Fibroblast of mammary gland (primary cell): Measurements from ENCODE around the gene SARS1.
"Not testable (repeated sequence)": the region's sequence is repeated elsewhere in the genome, so short reads cannot be mapped to it uniquely, and the experiment has no call there.

ENCODE experiments used
- DNase-seq: peaks from one replicate; pipeline ENCODE4 v3.0.0-alpha.2; 2010; ENCODE audit warnings: low read depth
- H3K4me3 ChIP-seq: 2 replicates; pipeline ENCODE4 v1.5.1; 2011; ENCODE audit warnings: low read depth, mild to moderate bottlenecking, low read length, moderate library complexity; ENCODE audit not compliant: control insufficient read depth
- CTCF ChIP-seq: conservative IDR thresholded peaks from 2 replicates; pipeline ENCODE4 v1.5.1; 2011; ENCODE audit warnings: low read depth, low read length, inconsistent platforms; ENCODE audit not compliant: control insufficient read depth, insufficient read depth

SARS1 gene

GRCh38 chr1:109210058-109210457 is 3.7 kb upstream of the SARS1 start:
- H3K4me3 ChIP-seq, result no peak overlapping the region
- TF ChIP-seq CTCF, result no peak
- no peak for DNase-seq

- no peak for DNase-seq
- peak overlapping the region; percentile 99 for H3K4me3 ChIP-seq
- no peak for TF ChIP-seq CTCF
These were observed 334 bp upstream of the SARS1 start for GRCh38 chr1:109213345-109213823.

- H3K4me3 ChIP-seq, result peak overlapping the region; percentile 99
- no peak for TF ChIP-seq CTCF
- peak; percentile 85 for DNase-seq
These were observed 1.2 kb downstream of the SARS1 start for GRCh38 chr1:109214695-109215623.

GRCh38 chr1:109216662-109217061 is 2.9 kb downstream of the SARS1 start:
- no peak for DNase-seq
- H3K4me3 ChIP-seq, result no peak overlapping the region
- no peak for TF ChIP-seq CTCF

- no peak for TF ChIP-seq CTCF
- H3K4me3 ChIP-seq, result no peak overlapping the region
- no peak for DNase-seq
These were observed 4.8 kb downstream of the SARS1 start for GRCh38 chr1:109218516-109218915.

GRCh38 chr1:109221201-109221600 is 7.5 kb downstream of the SARS1 start:
- not testable (repeated sequence) for H3K4me3 ChIP-seq, DNase-seq

GRCh38 chr1:109225308-109225707 is 11.6 kb downstream of the SARS1 start:
- no peak for TF ChIP-seq CTCF
- H3K4me3 ChIP-seq, result no peak overlapping the region
- DNase-seq, result no peak
